Immature natural killer cell (primary cell): Measurements from ENCODE around the gene VPS72. TPM values are rescaled to one million over a fixed set of nuclear protein-coding genes. Genes with fewer than 3 reads are reported as not detected.
A peak's percentile ranks its signal among the peaks of the same experiment; 100 is the strongest.

Source experiments
- DNase-seq, 3 donors: peaks; one replicate each; pipeline ENCODE4 v3.0.0; 2022; ENCODE audit warnings: mixed read lengths in 1 of 3
- H3K27ac Mint-ChIP-seq, 6 donors: one replicate each; pipeline ENCODE4 v1.8.0; 2020; ENCODE audit warnings: mixed read lengths in 6 of 6, mild to moderate bottlenecking in 5 of 6, inconsistent platforms in 4 of 6, moderate library complexity in 3 of 6
- H3K27me3 Mint-ChIP-seq, 3 donors: one replicate each; pipeline ENCODE4 v1.8.0; 2020 to 2021; ENCODE audit warnings: low read depth in 3 of 3, mild to moderate bottlenecking in 3 of 3, mixed read lengths in 3 of 3, moderate library complexity in 3 of 3, inconsistent platforms in 1 of 3
- H3K36me3 Mint-ChIP-seq, 3 donors: one replicate each; pipeline ENCODE4 v1.8.0; 2020; ENCODE audit warnings: mixed read lengths in 3 of 3, inconsistent platforms in 2 of 3, mild to moderate bottlenecking in 2 of 3
- H3K4me1 Mint-ChIP-seq, 2 donors: one replicate each; pipeline ENCODE4 v1.8.0; 2020; ENCODE audit warnings: inconsistent platforms in 2 of 2, mild to moderate bottlenecking in 2 of 2, mixed read lengths in 2 of 2, moderate library complexity in 1 of 2
- H3K4me3 Mint-ChIP-seq, 5 donors: one replicate each; pipeline ENCODE4 v1.8.0; 2020; ENCODE audit warnings: mild to moderate bottlenecking in 5 of 5, mixed read lengths in 5 of 5, inconsistent platforms in 3 of 5, moderate library complexity in 3 of 5
- H3K9me3 Mint-ChIP-seq, 6 donors: one replicate each; pipeline ENCODE4 v1.8.0; 2020; ENCODE audit warnings: mild to moderate bottlenecking in 6 of 6, mixed read lengths in 6 of 6, inconsistent platforms in 4 of 6, moderate library complexity in 3 of 6
- polyA plus RNA-seq, 3 donors: library from polyadenylated mRNA; unstranded; fragments of 300-500 nt; fragmentation: Illumina TruSeq; gene quantifications; one replicate each; pipeline ENCODE4 v1.2.3, GENCODE V29; 2021

VPS72 gene
- polyA plus RNA-seq, 3 donors from 2014 or later: 68.7 to 102 (median 75.5) TPM

- no peak for DNase-seq
- H3K36me3 Mint-ChIP-seq: peaks cover 0 to 3% (median 0%) of the 10 kb centered on the region in 3 donors
- H3K4me3 Mint-ChIP-seq: peak overlapping the region in 1 of 5 donors; percentile 75
- H3K9me3 Mint-ChIP-seq: no peaks in the 10 kb centered on the region
- peaks cover 12 to 13% of the 10 kb centered on the region in 2 donors for H3K4me1 Mint-ChIP-seq
- no peak overlapping the region for H3K27ac Mint-ChIP-seq
- peaks cover 3 to 4% (median 3%) of the 10 kb centered on the region in 3 donors for H3K27me3 Mint-ChIP-seq
These were observed 56.8 kb downstream of the VPS72 start for GRCh38 chr1:151133018-151133806.

- Mint-ChIP-seq H3K27ac (no peak overlapping the region), H3K36me3 (peaks cover 0 to 3% (median 0%) of the 10 kb centered on the region in 3 donors), H3K9me3 (no peaks in the 10 kb centered on the region), H3K27me3 (peaks cover 3 to 5% (median 4%) of the 10 kb centered on the region in 3 donors), H3K4me1 (peaks cover 12 to 13% of the 10 kb centered on the region in 2 donors), H3K4me3 (no peak overlapping the region)
- no peak for DNase-seq
These were observed 57.5 kb downstream of the VPS72 start for GRCh38 chr1:151132335-151133017.

GRCh38 chr1:151131701-151132334, 58.2 kb downstream of the VPS72 start:
- H3K4me3 Mint-ChIP-seq: peak overlapping the region; percentile 79 to 85 (median 83)

GRCh38 chr1:151130987-151131586, 58.9 kb downstream of the VPS72 start:
- peak overlapping the region in 4 of 6 donors; percentile 45 to 74 (median 66) for H3K27ac Mint-ChIP-seq
- peak; percentile 70 to 74 (median 73) for DNase-seq
- H3K4me1 Mint-ChIP-seq: peaks cover 12 to 13% of the 10 kb centered on the region in 2 donors
- H3K36me3 Mint-ChIP-seq: peaks cover 0 to 3% (median 0%) of the 10 kb centered on the region in 3 donors
- H3K27me3 Mint-ChIP-seq: peaks cover 3 to 4% (median 4%) of the 10 kb centered on the region in 3 donors
- H3K4me3 Mint-ChIP-seq: peak overlapping the region; percentile 79 to 85 (median 83)
- H3K9me3 Mint-ChIP-seq: no peaks in the 10 kb centered on the region

More at GRCh38 chr1:151131701-151132334, 58.2 kb downstream of the VPS72 start:
- peaks cover 0 to 3% (median 0%) of the 10 kb centered on the region in 3 donors for H3K36me3 Mint-ChIP-seq
- peak overlapping the region in 2 of 6 donors; percentile 30 to 74 for H3K27ac Mint-ChIP-seq
- H3K27me3 Mint-ChIP-seq: peaks cover 3 to 5% (median 4%) of the 10 kb centered on the region in 3 donors
- peaks cover 12 to 13% of the 10 kb centered on the region in 2 donors for H3K4me1 Mint-ChIP-seq
- DNase-seq: no peak
- no peaks in the 10 kb centered on the region for H3K9me3 Mint-ChIP-seq

GRCh38 chr1:151128800-151129199, 61.2 kb downstream of the VPS72 start:
- H3K9me3 Mint-ChIP-seq: no peaks in the 10 kb centered on the region
- H3K4me1 Mint-ChIP-seq: peaks cover 12 to 13% of the 10 kb centered on the region in 2 donors
- no peak for DNase-seq
- H3K4me3 Mint-ChIP-seq: no peak overlapping the region
- H3K27me3 Mint-ChIP-seq: peaks cover under 1 to 4% (median 4%) of the 10 kb centered on the region in 3 donors
- peaks cover 4 to 11% (median 10%) of the 10 kb centered on the region in 3 donors for H3K36me3 Mint-ChIP-seq
- no peak overlapping the region for H3K27ac Mint-ChIP-seq

Other genes starting within 250 kb of the VPS72 start
- gene CERS2, start 215.4 kb downstream of the VPS72 start, polyA plus RNA-seq: 100 to 1,000 TPM; 138 to 200 (median 168) TPM
- gene ANXA9, start 207.9 kb downstream of the VPS72 start, polyA plus RNA-seq: not detected
- gene MINDY1, start 183.3 kb downstream of the VPS72 start, polyA plus RNA-seq: 1 to 10 TPM; 2.1 to 5.1 (median 3.6) TPM
- 10 to 100 TPM; 35.6 to 53.3 (median 40.1) TPM for gene PRUNE1, start 181.7 kb downstream of the VPS72 start, polyA plus RNA-seq
- under 1 TPM in 1 of 3 donors, not detected in 2; 0.18 TPM for gene BNIPL, start 153.6 kb downstream of the VPS72 start, polyA plus RNA-seq
- 1 to 10 TPM; 4.0 to 7.0 (median 4.3) TPM for gene C1orf56, start 142.4 kb downstream of the VPS72 start, polyA plus RNA-seq
- 100 to 1,000 TPM; 129 to 177 (median 150) TPM for gene CDC42SE1, start 130.6 kb downstream of the VPS72 start, polyA plus RNA-seq
- 1 to 10 TPM; 4.2 to 7.9 (median 6.0) TPM for gene MLLT11, start 129.8 kb downstream of the VPS72 start, polyA plus RNA-seq
- gene GABPB2, start 119.4 kb downstream of the VPS72 start, polyA plus RNA-seq: 10 to 100 TPM in 1 of 3 donors, 1 to 10 TPM in 2; 5.1 to 14.2 (median 5.7) TPM
- 1 to 10 TPM in 1 of 3 donors, under 1 TPM in 2; 0.23 to 1.5 (median 0.54) TPM for gene SEMA6C, start 43.6 kb downstream of the VPS72 start, polyA plus RNA-seq
- gene TNFAIP8L2, start 33.5 kb downstream of the VPS72 start, polyA plus RNA-seq: 10 to 100 TPM; 25.9 to 69.2 (median 32.0) TPM
- under 1 TPM in 1 of 3 donors, not detected in 2; 0.29 TPM for gene LYSMD1, start 24.3 kb downstream of the VPS72 start, polyA plus RNA-seq
- gene SCNM1, start 24.1 kb downstream of the VPS72 start, polyA plus RNA-seq: 100 to 1,000 TPM in 1 of 3 donors, 10 to 100 TPM in 2; 79.4 to 122 (median 96.4) TPM
- 1 to 10 TPM in 1 of 3 donors, not detected in 2; 1.3 TPM for gene TMOD4, start 14.2 kb downstream of the VPS72 start, polyA plus RNA-seq
- gene PIP5K1A, start 8.4 kb upstream of the VPS72 start, polyA plus RNA-seq: 10 to 100 TPM; 13.6 to 20.1 (median 15.8) TPM
- gene PSMD4, start 64.5 kb upstream of the VPS72 start, polyA plus RNA-seq: 100 to 1,000 TPM; 246 to 364 (median 282) TPM
- 1 to 10 TPM in 2 of 3 donors, under 1 TPM in 1; 0.11 to 1.8 (median 1.5) TPM for gene ZNF687, start 92.1 kb upstream of the VPS72 start, polyA plus RNA-seq
- gene PI4KB, start 137.2 kb upstream of the VPS72 start, polyA plus RNA-seq: 10 to 100 TPM; 35.1 to 65.7 (median 57.9) TPM
- 10 to 100 TPM; 30.0 to 37.8 (median 37.1) TPM for gene RFX5, start 157.1 kb upstream of the VPS72 start, polyA plus RNA-seq
- not detected for gene SELENBP1, start 182.5 kb upstream of the VPS72 start, polyA plus RNA-seq
- gene PSMB4, start 209.4 kb upstream of the VPS72 start, polyA plus RNA-seq: 10 to 100 TPM; 64.4 to 90.7 (median 71.4) TPM